IMR-90 (cell line): ENCODE data around the gene CAMKMT. TPM values are rescaled to one million over a fixed set of nuclear protein-coding genes. Genes with fewer than 3 reads are reported as not detected.

Experiments used
- ATAC-seq: fragments of 200-7000 bp; cut with Tn5 transposase; 2 replicates; pipeline ENCODE4 v1.9.1; 2020; ENCODE audit warnings: low read depth, mild to moderate bottlenecking, moderate library complexity
- BruUV-seq: library from RNA; stranded (reverse); fragments of 400-500 nt; replicated peaks from 2 replicates; lab custom pipeline; 2021; lab: Mats Ljungman, UMichigan
- CTCF ChIA-PET: fragments of 300-600 bp; formaldehyde crosslinking; extraction: SDS; loops from one replicate; lab custom pipeline; 2021; ENCODE audit warnings: antibody characterized with exemption; lab: Yijun Ruan, JAX
- POLR2A ChIA-PET: fragments of 300-600 bp; sonication (Branson Sonifier 250); formaldehyde crosslinking; loops from one replicate; lab custom pipeline; 2022; ENCODE audit warnings: antibody characterized with exemption; ENCODE audit not compliant: unreplicated experiment; lab: Charles Lee
- DNase-seq: peaks from one replicate; pipeline ENCODE4 v3.0.0; 2013
- H2AFZ ChIP-seq: replicated peaks from 2 replicates; pipeline ENCODE3; 2013; ENCODE audit warnings: low read length, mild to moderate bottlenecking; ENCODE audit not compliant: poor library complexity
- H2AK5ac ChIP-seq: 2 replicates; pipeline ENCODE4 v1.6.1; 2013; ENCODE audit warnings: low read depth, low read length, inconsistent platforms
- H2AK9ac ChIP-seq: replicated peaks from 2 replicates; pipeline ENCODE3; 2013; ENCODE audit warnings: mild to moderate bottlenecking, low read depth, low read length, moderate library complexity; ENCODE audit not compliant: poor library complexity
- H2BK120ac ChIP-seq: 2 replicates; pipeline ENCODE4 v1.6.1; 2013; ENCODE audit warnings: low read depth, low read length, inconsistent platforms
- H2BK15ac ChIP-seq: 3 replicates; pipeline ENCODE4 v1.6.1; 2013; ENCODE audit warnings: low read depth, low read length, inconsistent platforms
- H2BK20ac ChIP-seq: 2 replicates; pipeline ENCODE4 v1.6.1; 2013; ENCODE audit warnings: low read depth, mild to moderate bottlenecking, inconsistent platforms, low read length, moderate library complexity
- H2BK5ac ChIP-seq: 2 replicates; pipeline ENCODE4 v1.6.1; 2013; ENCODE audit warnings: mild to moderate bottlenecking, low read depth, low read length, inconsistent platforms; ENCODE audit not compliant: poor library complexity, severe bottlenecking
- H3K14ac ChIP-seq: replicated peaks from 2 replicates; pipeline ENCODE4 v1.6.1; 2013; ENCODE audit warnings: low read depth, low read length, inconsistent platforms
- H3K18ac ChIP-seq: 2 replicates; pipeline ENCODE4 v1.6.1; 2013; ENCODE audit warnings: low read depth, low read length, control low read depth
- H3K23ac ChIP-seq: 2 replicates; pipeline ENCODE4 v1.6.1; 2013; ENCODE audit warnings: low read depth, low read length, inconsistent platforms
- H3K27ac ChIP-seq: 2 replicates; pipeline ENCODE4 v1.5.1; 2013; ENCODE audit warnings: mild to moderate bottlenecking, control low read depth, low read length; ENCODE audit not compliant: insufficient read depth
- H3K27me3 ChIP-seq: 2 replicates; pipeline ENCODE4 v1.6.1; 2013; ENCODE audit warnings: low read length; ENCODE audit not compliant: control insufficient read depth, insufficient read depth
- H3K36me3 ChIP-seq: 2 replicates; pipeline ENCODE4 v1.6.1; 2013; ENCODE audit warnings: low read length, mixed read lengths; ENCODE audit not compliant: control insufficient read depth, insufficient read depth
- H3K4ac ChIP-seq: 2 replicates; pipeline ENCODE4 v1.6.1; 2013; ENCODE audit warnings: low read depth, low read length, inconsistent platforms
- H3K4me1 ChIP-seq: 2 replicates; pipeline ENCODE4 v1.6.1; 2013; ENCODE audit warnings: low read length, mixed read lengths; ENCODE audit not compliant: control insufficient read depth, insufficient read depth
- H3K4me2 ChIP-seq: 2 replicates; pipeline ENCODE4 v1.6.1; 2013; ENCODE audit warnings: low read depth, mild to moderate bottlenecking, control low read depth, low read length, moderate library complexity
- H3K4me3 ChIP-seq: 2 replicates; pipeline ENCODE4 v1.5.1; 2013; ENCODE audit warnings: low read depth, mild to moderate bottlenecking, control low read depth, low read length, moderate library complexity; ENCODE audit not compliant: insufficient read depth
- H3K56ac ChIP-seq: 2 replicates; pipeline ENCODE4 v1.6.1; 2013; ENCODE audit warnings: low read length, inconsistent platforms; ENCODE audit not compliant: insufficient read depth; ENCODE audit errors: extremely low read depth
- H3K79me1 ChIP-seq, 2 experiments: 2 replicates each; pipeline ENCODE4 v1.6.1; 2013; ENCODE audit warnings: low read length in 2 of 2, inconsistent platforms in 1 of 2, low read depth in 1 of 2
- H3K9ac ChIP-seq: 2 replicates; pipeline ENCODE4 v1.6.1; 2013; ENCODE audit warnings: low read depth, low read length, control low read depth
- H3K9me1 ChIP-seq: 2 replicates; pipeline ENCODE4 v1.6.1; 2013; ENCODE audit warnings: low read length, inconsistent platforms; ENCODE audit not compliant: insufficient read depth
- H3K9me3 ChIP-seq: 2 replicates; pipeline ENCODE4 v1.6.1; 2013; ENCODE audit warnings: low read length; ENCODE audit not compliant: control insufficient read depth, insufficient read depth
- H4K20me1 ChIP-seq: 2 replicates; pipeline ENCODE4 v1.6.1; 2013; ENCODE audit warnings: low read length, inconsistent platforms; ENCODE audit not compliant: insufficient read depth
- H4K5ac ChIP-seq: 2 replicates; pipeline ENCODE4 v1.6.1; 2013; ENCODE audit warnings: mild to moderate bottlenecking, low read depth, low read length, control low read depth
- H4K8ac ChIP-seq, 2 experiments: 2 replicates each; pipeline ENCODE4 v1.6.1; 2013; ENCODE audit warnings: low read depth in 2 of 2, low read length in 2 of 2, control low read depth in 1 of 2, inconsistent platforms in 1 of 2
- H4K91ac ChIP-seq: 2 replicates; pipeline ENCODE4 v1.6.1; 2013; ENCODE audit warnings: low read depth, low read length, inconsistent platforms; ENCODE audit not compliant: insufficient read depth
- CHD1 ChIP-seq: IDR thresholded peaks from 2 replicates; pipeline ENCODE4 v1.6.1; 2012; ENCODE audit warnings: low read depth, low read length, improper control_type of control experiment
- MXI1 ChIP-seq: IDR thresholded peaks from 2 replicates; pipeline ENCODE4 v1.6.1; 2012; ENCODE audit warnings: low read depth, mild to moderate bottlenecking, low read length, moderate library complexity, borderline replicate concordance
- RAD21 ChIP-seq: IDR thresholded peaks from 2 replicates; pipeline ENCODE4 v1.6.1; 2012; ENCODE audit warnings: low read length, improper control_type of control experiment
- SMC3 ChIP-seq: fragments of 150-350 bp; IDR thresholded peaks from 2 replicates; pipeline ENCODE4 v1.6.1; 2016; ENCODE audit warnings: low read depth, mild to moderate bottlenecking, antibody characterized with exemption, low read length, moderate library complexity
- WGBS, 2 experiments: methylation state at CpG; one replicate each; pipeline versions ENCODE4 v1.1.5 to v1.1.7; 2013; ENCODE audit warnings: missing lambda C conversion rate in 2 of 2; ENCODE audit not compliant: insufficient read length in 1 of 2; ENCODE audit errors: extremely low coverage in 2 of 2; 5-methylcytosine and 5-hydroxymethylcytosine counted together
- dilution Hi-C: fragments of 300-500 bp; cut with HindIII; formaldehyde crosslinking; loops from one replicate; pipeline ENCODE4 v1.14.3; 2018; ENCODE audit warnings: low sequenced_read_pairs; ENCODE audit not compliant: unreplicated experiment
- in situ Hi-C: fragments of 300-500 bp; cut with MboI; formaldehyde crosslinking; loops from 3 replicates; pipeline ENCODE4 v1.14.3; 2019; ENCODE audit warnings: low sequenced_read_pairs, inconsistent platforms, mixed read lengths
- intact Hi-C: fragments of 100-400 bp; cut with micrococcal nuclease; formaldehyde crosslinking; loops from 2 replicates; pipeline ENCODE4 v1.10.0; 2022
- polyA plus RNA-seq, 3 experiments: library from polyadenylated mRNA; depleted of rRNA; stranded (reverse); fragments of >200 nt; gene quantifications; 2 replicates each; pipeline ENCODE4 v1.2.3, GENCODE V29; 2012; ENCODE audit warnings: low replicate concordance in 1 of 3
- total RNA-seq: library from RNA; depleted of rRNA; stranded (reverse); fragments of >200 nt; gene quantifications from 2 replicates; pipeline ENCODE4 v1.2.3, GENCODE V29; 2012

The CAMKMT gene
- total and polyA plus RNA-seq, 2 of the 4 experiments (the other 2 are of a cell fraction): 4.4 to 6.8 TPM

DNA sequence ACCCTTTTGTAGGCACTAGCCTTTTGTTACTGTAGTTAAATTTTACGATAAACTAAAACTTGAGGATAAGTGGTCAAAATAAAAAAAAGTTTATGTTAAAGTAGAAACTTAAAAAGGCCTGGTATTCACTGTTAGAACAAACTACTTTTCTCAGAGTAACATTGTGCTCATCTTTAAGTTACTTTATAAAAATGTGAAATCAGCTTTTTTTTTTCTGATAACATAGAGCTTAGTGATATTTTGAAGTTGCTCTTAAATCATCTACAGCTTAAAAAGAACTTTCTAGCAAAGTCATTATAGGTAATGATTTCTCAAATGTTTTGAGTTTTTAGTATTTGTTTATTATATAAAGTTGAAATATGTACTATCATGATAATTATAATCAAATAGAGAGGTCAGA lies 125.3 kb downstream of the CAMKMT start:
- H3K56ac ChIP-seq: no peak overlapping the region
- no peaks in the 10 kb centered on the region for H3K27me3 ChIP-seq
- H3K27ac ChIP-seq: no peak overlapping the region
- in situ Hi-C loops (loop anchor here (25.0 kb wide), 1 partner anchor 475 kb away; no protein-coding TSS in a partner anchor), intact Hi-C loops (no loop called here), dilution Hi-C loops (no loop called here)
- WGBS, 2 experiments: no CpG with 5 or more reads among the region's 1 CpG
- no peak overlapping the region for H3K4me3 ChIP-seq
- H3K9me1 ChIP-seq: peaks cover 2% of the 10 kb centered on the region; the same call in 1 of the 2 replicates
- no peak overlapping the region for H4K5ac ChIP-seq
- H3K4me1 ChIP-seq: no peaks in the 10 kb centered on the region
- H3K4me2 ChIP-seq: no peak overlapping the region
- no peak overlapping the region for H3K18ac ChIP-seq
- H3K36me3 ChIP-seq: no peaks in the 10 kb centered on the region
- no peaks in the 10 kb centered on the region for H3K9me3 ChIP-seq
- H3K14ac ChIP-seq: no peak overlapping the region
- no peak overlapping the region for H4K91ac ChIP-seq
- no TSS peak for BruUV-seq
- H3K23ac ChIP-seq: no peak overlapping the region
- no peak overlapping the region for H2AK5ac ChIP-seq
- no peaks in the 10 kb centered on the region for H3K79me1 ChIP-seq
- no peak for DNase-seq
- POLR2A ChIA-PET: interaction anchor here (0.6 kb wide), 1 partner anchor 434 kb away, joined by 3 read pairs; no protein-coding TSS in a partner anchor
- H2AK9ac ChIP-seq: no peak overlapping the region
- H2BK120ac ChIP-seq: no peak overlapping the region
- no peak overlapping the region for H3K9ac ChIP-seq
- no peak for TF ChIP-seq CHD1
- TF ChIP-seq SMC3: no peak
- TF ChIP-seq MXI1: no peak
- no peak for TF ChIP-seq RAD21
- H2BK15ac ChIP-seq: no peak overlapping the region
- no peak overlapping the region for H4K8ac ChIP-seq
- H4K20me1 ChIP-seq: no peaks in the 10 kb centered on the region
- ATAC-seq: no peak
- no peak overlapping the region for H2BK20ac ChIP-seq
- no peak overlapping the region for H2AFZ ChIP-seq
- CTCF ChIA-PET: interaction anchor here (0.6 kb wide), 1 partner anchor 229 kb away, joined by 3 read pairs; no protein-coding TSS in a partner anchor
- H2BK5ac ChIP-seq: no peak overlapping the region
- no peak overlapping the region for H3K4ac ChIP-seq
